GM10248 (cell line): ENCODE data around the gene NANOS1.

Experiments
- CTCF ChIA-PET: fragments of 300-600 bp; sonication (Branson Sonifier 250); formaldehyde crosslinking; extraction: SDS; loops from one replicate; lab custom pipeline; 2021; ENCODE audit warnings: antibody characterized with exemption; lab: Yijun Ruan, JAX
- POLR2A ChIA-PET: fragments of 350-650 bp; sonication (Branson Sonifier 250); formaldehyde crosslinking; extraction: SDS; loops from one replicate; lab custom pipeline; 2020; ENCODE audit warnings: antibody characterized with exemption; lab: Yijun Ruan, JAX
- DNase-seq: peaks from one replicate; pipeline ENCODE4 v3.0.0; 2012; ENCODE audit errors: extremely low spot score
- TF ChIP-seq, protein P1 (sequence below): IDR thresholded peaks from 2 replicates; pipeline ENCODE4 v1.5.1; 2012; ENCODE audit warnings: mild to moderate bottlenecking, low read depth; ENCODE audit errors: extremely low read depth, missing control alignments, control extremely low read depth

Gene NANOS1

DNA sequence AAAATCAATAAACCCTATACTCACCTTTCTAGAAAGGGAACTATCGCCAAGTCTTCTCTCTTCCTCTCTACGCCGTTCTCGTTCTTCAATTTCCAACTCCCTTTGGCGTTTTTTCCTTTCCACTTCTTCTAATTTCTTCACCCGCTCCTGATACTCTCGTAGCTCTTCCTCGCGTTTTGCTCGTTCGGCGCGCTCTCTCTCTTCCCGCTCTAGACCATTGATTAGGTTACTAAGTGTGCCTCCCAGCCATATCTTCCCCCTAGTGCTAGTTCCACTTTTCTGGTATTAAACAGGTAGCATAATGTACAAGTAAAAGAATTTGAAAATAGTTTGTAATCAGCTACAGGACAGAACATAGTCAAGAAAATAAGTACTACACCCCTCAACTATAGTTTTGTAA, 20.3 kb downstream of the NANOS1 start:
- CTCF ChIA-PET = no interaction called here
- DNase-seq = no peak
- TF ChIP-seq, protein P1, sequence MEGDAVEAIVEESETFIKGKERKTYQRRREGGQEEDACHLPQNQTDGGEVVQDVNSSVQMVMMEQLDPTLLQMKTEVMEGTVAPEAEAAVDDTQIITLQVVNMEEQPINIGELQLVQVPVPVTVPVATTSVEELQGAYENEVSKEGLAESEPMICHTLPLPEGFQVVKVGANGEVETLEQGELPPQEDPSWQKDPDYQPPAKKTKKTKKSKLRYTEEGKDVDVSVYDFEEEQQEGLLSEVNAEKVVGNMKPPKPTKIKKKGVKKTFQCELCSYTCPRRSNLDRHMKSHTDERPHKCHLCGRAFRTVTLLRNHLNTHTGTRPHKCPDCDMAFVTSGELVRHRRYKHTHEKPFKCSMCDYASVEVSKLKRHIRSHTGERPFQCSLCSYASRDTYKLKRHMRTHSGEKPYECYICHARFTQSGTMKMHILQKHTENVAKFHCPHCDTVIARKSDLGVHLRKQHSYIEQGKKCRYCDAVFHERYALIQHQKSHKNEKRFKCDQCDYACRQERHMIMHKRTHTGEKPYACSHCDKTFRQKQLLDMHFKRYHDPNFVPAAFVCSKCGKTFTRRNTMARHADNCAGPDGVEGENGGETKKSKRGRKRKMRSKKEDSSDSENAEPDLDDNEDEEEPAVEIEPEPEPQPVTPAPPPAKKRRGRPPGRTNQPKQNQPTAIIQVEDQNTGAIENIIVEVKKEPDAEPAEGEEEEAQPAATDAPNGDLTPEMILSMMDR = no peak
- POLR2A ChIA-PET = no interaction called here

DNA sequence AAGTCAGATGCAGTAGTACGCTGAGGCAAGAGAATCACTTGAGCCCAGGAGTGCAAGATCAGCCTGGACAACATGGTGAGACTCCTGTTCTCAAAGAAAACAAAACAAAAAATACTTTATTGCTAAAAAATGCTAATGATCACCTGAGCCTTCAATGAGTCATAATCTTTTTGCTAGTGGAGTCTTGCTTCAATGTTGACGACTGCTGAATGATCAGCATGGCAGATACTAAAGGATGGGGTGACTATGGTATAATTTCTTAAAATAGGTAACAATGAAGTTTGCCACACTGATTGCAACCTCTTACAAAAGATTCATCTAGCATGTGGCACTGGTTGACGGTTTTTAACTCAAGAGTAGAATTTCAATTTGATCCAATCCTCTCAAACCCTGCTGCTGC, 22.3 kb downstream of the NANOS1 start:
- TF ChIP-seq, protein P1 = no peak
- ChIA-PET CTCF (no interaction called here), POLR2A (no interaction called here)
- no peak for DNase-seq

DNA sequence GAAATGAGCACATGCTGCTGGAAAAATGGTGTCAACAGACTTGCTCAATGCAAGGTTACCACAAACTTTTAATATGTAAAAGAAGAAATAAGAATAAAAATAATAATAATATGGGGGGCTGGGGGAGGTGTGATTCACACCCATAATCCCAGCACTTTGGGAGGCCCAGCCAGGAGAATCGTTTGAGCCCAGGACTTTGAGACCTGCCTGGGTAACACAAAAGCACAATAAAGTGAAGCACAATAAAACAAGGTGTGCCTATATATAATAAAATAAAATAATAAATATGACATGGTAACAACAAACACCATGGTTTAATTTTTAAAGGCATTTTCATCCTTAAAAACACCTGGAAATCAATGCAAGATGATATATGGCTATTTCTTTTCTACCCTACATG, 26.0 kb downstream of the NANOS1 start:
- CTCF ChIA-PET = no interaction called here
- DNase-seq = no peak
- POLR2A ChIA-PET = no interaction called here
- TF ChIP-seq, protein P1 = no peak

DNA sequence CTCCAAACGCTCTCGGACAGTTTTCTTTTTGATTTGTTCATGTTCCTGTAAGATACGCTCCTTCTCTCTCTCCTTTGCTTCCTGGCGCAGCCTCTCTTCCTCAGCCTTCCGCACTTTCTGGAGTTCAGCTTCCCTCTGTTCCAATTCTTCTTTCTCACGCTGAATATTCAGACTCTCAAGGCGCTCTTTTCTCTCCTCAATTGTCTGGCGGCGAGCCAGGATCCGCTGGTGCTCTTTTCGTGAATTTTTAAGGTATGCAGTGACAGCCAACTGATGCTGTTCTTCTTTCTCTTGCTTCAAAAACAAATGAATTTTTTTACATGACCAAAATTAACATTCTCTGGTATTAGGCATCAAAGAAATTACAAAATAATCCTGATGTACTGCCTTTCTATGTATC, 28.5 kb downstream of the NANOS1 start:
- TF ChIP-seq, protein P1 = no peak
- DNase-seq = no peak
- ChIA-PET CTCF (interaction anchor here (1.3 kb wide), 1 partner anchor 13 kb away, joined by 3 read pairs; no protein-coding TSS in a partner anchor), POLR2A (no interaction called here)

DNA sequence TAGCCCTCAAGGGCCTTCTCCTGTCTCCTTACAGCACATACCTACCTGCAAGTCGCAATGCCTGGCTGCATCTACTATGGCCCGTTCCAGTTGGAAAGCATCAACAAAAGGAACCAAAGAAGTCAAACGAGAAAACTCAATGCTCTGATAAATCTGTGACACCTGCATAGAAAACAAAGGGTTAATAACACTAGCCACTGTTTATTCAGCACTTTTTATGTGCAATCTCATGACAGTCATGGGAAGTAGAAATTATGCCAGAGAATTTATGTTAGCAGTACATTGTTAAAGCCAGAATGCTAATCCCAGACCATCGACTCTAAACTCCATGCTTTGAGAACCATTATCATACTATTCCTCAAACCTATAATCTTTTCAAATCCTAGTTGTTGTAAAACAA, 30.0 kb downstream of the NANOS1 start:
- CTCF ChIA-PET = no interaction called here
- TF ChIP-seq, protein P1 = no peak

DNA sequence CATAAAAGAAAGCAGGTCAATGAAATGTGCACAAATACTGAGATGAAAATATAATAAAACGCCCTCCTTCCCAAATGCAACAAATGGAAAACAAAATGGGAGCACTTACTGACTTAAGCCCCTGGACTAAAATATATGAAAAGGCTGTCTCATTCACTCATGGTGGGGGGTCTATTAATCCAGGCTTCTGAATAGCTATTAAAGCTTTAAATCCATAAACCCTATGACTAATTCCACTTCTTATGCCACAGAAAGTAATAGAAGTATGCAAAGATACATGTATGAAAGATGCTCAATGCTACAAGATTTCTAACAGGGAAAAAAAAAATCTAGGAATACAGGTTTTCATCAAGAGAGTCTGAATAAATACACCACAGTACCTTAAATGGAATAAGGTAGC, 30.6 kb downstream of the NANOS1 start:
- CTCF ChIA-PET = no interaction called here
- POLR2A ChIA-PET = no interaction called here

More for the DNA sequence above, 30.0 kb downstream of the NANOS1 start:
- DNase-seq = no peak
- POLR2A ChIA-PET = no interaction called here

More for the DNA sequence above, 30.6 kb downstream of the NANOS1 start:
- TF ChIP-seq, protein P1 = no peak
- no peak for DNase-seq
